ENCODE data around the gene FHOD3. TPM values are rescaled to one million over a fixed set of nuclear protein-coding genes. Genes with fewer than 3 reads are reported as not detected.

The FHOD3 gene
- total RNA-seq, 2 donors from 2014 or later, result 2.8 to 3.1 TPM

- WGBS, 2 experiments (ENCODE audit: insufficient coverage in 1 of 2, insufficient read length in 1 of 2), result 87% methylated on average over 6 of the region's 6 CpGs; no CpG with 5 or more reads in 1 of the 2 experiments
- no peak overlapping the region for H3K4me3 Mint-ChIP-seq
- no peaks in the 10 kb centered on the region for H3K9me3 Mint-ChIP-seq
- H3K4me1 Mint-ChIP-seq, result no peaks in the 10 kb centered on the region
- peaks cover 2% of the 10 kb centered on the region for H3K27me3 Mint-ChIP-seq (ENCODE audit: insufficient read depth)
- no peaks in the 10 kb centered on the region for H3K36me3 Mint-ChIP-seq (ENCODE audit: low read depth)
- no peak overlapping the region for H3K27ac ChIP-seq (ENCODE audit: low read depth, low read length)
- H3K9ac ChIP-seq (ENCODE audit: extremely low read depth, low read length, poor library complexity, severe bottlenecking), result no peak overlapping the region
- H3K9me3 ChIP-seq (ENCODE audit: control insufficient read depth, low read length), result no peaks in the 10 kb centered on the region
- no peak for TF ChIP-seq CTCF (conservative IDR thresholded peaks at IDR 0.05)
- no peaks in the 10 kb centered on the region for H3K4me1 ChIP-seq (ENCODE audit: control insufficient read depth, insufficient read depth, low read length)
- no peak overlapping the region for H3K27ac Mint-ChIP-seq
- no peaks in the 10 kb centered on the region for H3K36me3 ChIP-seq (ENCODE audit: control insufficient read depth, insufficient read depth, low read length)
- no peak overlapping the region for H3K4me3 ChIP-seq (ENCODE audit: low read length)
- no peak for DNase-seq
- H3K27me3 ChIP-seq (ENCODE audit: control insufficient read depth, insufficient read depth, low read length, poor library complexity, severe bottlenecking), result no peaks in the 10 kb centered on the region
Observed at GRCh38 chr18:36627637-36628036, 330.1 kb downstream of the FHOD3 start.

- Mint-ChIP-seq H3K4me1 (no peaks in the 10 kb centered on the region), H3K9me3 (no peaks in the 10 kb centered on the region), H3K36me3 (ENCODE audit: low read depth) (no peaks in the 10 kb centered on the region), H3K27ac (no peak overlapping the region), H3K4me3 (no peak overlapping the region), H3K27me3 (ENCODE audit: insufficient read depth) (peaks cover 2% of the 10 kb centered on the region)
- Histone ChIP-seq H3K4me1 (ENCODE audit: control insufficient read depth, insufficient read depth, low read length) (no peaks in the 10 kb centered on the region), H3K27ac (ENCODE audit: low read depth, low read length) (no peak overlapping the region), H3K36me3 (ENCODE audit: control insufficient read depth, insufficient read depth, low read length) (no peaks in the 10 kb centered on the region), H3K4me3 (ENCODE audit: low read length) (no peak overlapping the region), H3K9me3 (ENCODE audit: control insufficient read depth, low read length) (no peaks in the 10 kb centered on the region), H3K9ac (ENCODE audit: extremely low read depth, low read length, poor library complexity, severe bottlenecking) (no peak overlapping the region), H3K27me3 (ENCODE audit: control insufficient read depth, insufficient read depth, low read length, poor library complexity, severe bottlenecking) (no peaks in the 10 kb centered on the region)
- DNase-seq, result no peak
- no peak for TF ChIP-seq CTCF (conservative IDR thresholded peaks at IDR 0.05)
- WGBS, 2 experiments (ENCODE audit: insufficient coverage in 1 of 2, insufficient read length in 1 of 2), result 0 to 42% methylated on average over 1 to 2 of the region's 2 CpGs
Observed at GRCh38 chr18:36628435-36629137, 331.1 kb downstream of the FHOD3 start.

- Mint-ChIP-seq H3K4me3 (no peak overlapping the region), H3K36me3 (ENCODE audit: low read depth) (no peaks in the 10 kb centered on the region), H3K4me1 (no peaks in the 10 kb centered on the region), H3K27ac (no peak overlapping the region), H3K27me3 (ENCODE audit: insufficient read depth) (peaks cover 2% of the 10 kb centered on the region), H3K9me3 (no peaks in the 10 kb centered on the region)
- Histone ChIP-seq H3K9me3 (ENCODE audit: control insufficient read depth, low read length) (no peaks in the 10 kb centered on the region), H3K36me3 (ENCODE audit: control insufficient read depth, insufficient read depth, low read length) (no peaks in the 10 kb centered on the region), H3K9ac (ENCODE audit: extremely low read depth, low read length, poor library complexity, severe bottlenecking) (no peak overlapping the region), H3K27ac (ENCODE audit: low read depth, low read length) (no peak overlapping the region), H3K27me3 (ENCODE audit: control insufficient read depth, insufficient read depth, low read length, poor library complexity, severe bottlenecking) (no peaks in the 10 kb centered on the region), H3K4me1 (ENCODE audit: control insufficient read depth, insufficient read depth, low read length) (no peaks in the 10 kb centered on the region), H3K4me3 (ENCODE audit: low read length) (no peak overlapping the region)
- 85 to 92% methylated on average over 3 to 4 of the region's 4 CpGs for WGBS, 2 experiments (ENCODE audit: insufficient coverage in 1 of 2, insufficient read length in 1 of 2)
- DNase-seq, result no peak
- TF ChIP-seq CTCF (conservative IDR thresholded peaks at IDR 0.05), result no peak
Observed at GRCh38 chr18:36629138-36629530, 331.6 kb downstream of the FHOD3 start.
